ENCODE results near the gene AVPR1B. TPM values are rescaled to one million over a fixed set of nuclear protein-coding genes. Genes with fewer than 3 reads are reported as not detected.
A peak's percentile ranks its signal among the peaks of the same experiment; 100 is the strongest.

AVPR1B gene
- total RNA-seq, 1 experiment from 2014 or later = not detected

DNA sequence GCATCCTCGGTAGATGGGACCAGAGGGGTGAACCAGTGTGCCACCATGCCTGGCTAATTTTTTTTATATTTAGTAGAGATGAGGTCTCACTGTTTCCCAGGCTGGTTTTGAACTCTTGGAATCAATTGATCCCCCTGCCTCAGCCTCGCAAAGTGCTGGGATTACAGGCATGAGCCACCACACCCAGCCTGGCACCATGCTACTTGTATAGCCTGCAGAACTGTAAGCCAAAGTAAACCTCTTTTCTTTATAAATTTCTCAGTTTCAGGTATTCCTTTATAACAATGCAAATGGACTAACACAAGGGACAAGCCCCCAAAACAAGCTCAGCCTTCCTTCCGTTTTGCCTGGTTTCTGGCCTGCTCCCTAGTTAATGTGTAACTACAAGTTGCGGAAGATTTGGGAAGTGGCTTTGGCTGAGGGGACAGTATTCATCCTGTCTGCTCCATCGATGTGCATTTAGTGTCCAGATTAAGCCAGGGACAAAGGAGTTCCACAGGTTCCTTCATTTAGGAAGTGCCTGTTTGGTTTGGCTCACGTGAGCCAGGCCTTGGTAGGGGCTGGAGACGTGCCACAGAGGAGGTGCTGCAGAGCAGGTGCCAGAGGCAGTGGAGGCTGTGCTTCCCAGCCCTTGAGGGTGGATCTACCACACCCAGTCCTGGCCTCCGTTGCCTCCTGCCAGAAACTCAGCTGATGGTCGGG lies 4.4 kb downstream of the AVPR1B start:
- DNase-seq (ENCODE audit: low read depth) = no peak

DNA sequence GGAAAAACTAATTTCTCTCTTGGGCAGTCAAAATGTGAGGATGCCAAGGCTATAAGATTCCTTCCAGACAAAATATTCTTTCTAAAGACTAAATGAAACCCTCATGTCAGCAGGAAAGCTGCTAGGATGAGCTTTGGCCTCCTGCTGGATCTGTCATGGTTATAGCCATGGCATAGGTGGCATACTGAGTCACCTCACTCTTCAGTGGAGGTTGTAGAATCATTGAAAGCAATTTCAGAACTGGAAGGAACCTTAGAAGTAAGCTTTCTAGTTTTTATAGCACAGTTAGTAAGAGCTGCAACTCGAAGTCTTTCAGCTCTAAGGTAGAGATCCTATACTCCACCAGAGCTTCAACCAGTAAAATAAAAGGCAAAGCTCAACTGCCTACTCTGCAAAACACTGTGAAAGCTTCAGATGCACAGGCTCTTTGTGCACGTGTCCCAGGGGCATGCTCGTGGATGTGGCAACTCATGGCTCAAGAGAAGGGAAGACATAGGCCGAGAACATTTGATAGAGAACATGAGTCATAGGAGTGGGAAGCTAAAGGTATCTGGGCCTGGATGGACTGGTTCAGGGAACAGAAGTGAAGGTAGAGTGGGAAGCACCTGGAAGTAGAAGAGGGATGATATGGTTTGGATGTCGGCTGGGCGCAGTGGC lies 5.8 kb downstream of the AVPR1B start:
- no peak for DNase-seq (ENCODE audit: low read depth)

- DNase-seq (ENCODE audit: low read depth) = no peak
Observed at GRCh38 chr1:206110820-206111219, 6.4 kb downstream of the AVPR1B start.

DNA sequence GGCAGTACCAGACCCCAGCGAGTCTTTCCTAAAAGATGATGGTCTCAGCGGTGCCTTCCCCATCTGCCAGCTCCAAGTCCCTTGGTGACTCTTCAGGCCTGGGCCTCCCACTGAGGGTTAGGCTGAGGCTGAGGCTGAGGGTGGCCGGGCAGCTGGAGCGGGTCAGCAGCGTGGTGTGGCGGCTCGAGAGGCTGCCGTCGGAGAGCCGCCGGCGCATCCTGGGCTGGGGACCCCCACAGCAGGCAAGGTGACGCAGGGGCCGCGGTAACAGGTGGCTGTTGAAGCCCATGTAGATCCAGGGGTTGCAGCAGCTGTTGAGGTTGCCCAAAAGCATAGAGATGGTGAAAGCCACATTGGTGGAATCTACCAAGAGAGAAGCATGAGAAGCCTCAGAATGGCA lies 7.0 kb downstream of the AVPR1B start:
- no peak for DNase-seq (ENCODE audit: low read depth)

DNA sequence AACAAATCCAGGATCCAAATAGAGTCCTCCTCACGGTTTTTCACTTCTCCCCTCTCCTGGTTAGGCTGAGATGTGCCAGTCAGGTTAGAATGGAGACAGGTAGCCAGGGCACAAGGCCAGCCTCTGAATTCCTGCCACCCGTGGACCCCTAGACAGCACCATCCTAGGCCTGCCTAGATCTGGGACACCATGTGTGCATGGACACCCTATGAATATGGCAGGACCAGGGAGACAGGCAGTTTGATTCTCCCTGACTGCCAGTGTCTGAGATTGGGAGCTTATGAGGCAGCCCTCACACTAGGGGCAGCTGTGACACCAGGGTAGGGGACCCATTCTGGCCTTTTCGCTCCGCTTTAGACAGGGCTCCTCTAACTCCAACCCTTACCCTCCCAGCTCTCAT lies 7.5 kb downstream of the AVPR1B start:
- no peak for DNase-seq (ENCODE audit: low read depth)

- no peak for DNase-seq (ENCODE audit: low read depth)
Observed at GRCh38 chr1:206108635-206109034, 8.6 kb downstream of the AVPR1B start.

DNA sequence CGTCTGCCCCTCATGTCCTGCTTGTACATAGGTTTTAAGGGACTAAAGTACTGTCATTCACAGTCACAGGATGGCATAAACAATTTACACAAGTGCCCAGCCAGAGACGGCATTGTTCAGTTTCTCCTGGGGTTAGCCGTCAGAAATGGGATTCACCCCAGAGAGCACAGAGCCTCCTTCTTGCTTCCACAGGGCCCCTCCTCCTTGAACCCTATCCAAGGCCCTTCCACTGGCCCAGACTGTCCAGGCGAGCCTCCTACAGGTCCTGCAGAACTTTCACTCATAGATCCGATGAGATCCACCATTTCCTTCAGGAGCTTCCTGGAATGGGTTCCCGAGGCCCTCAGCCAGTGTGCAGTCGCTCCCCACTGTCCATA lies 10.0 kb downstream of the AVPR1B start:
- DNase-seq (ENCODE audit: low read depth) = no peak

DNA sequence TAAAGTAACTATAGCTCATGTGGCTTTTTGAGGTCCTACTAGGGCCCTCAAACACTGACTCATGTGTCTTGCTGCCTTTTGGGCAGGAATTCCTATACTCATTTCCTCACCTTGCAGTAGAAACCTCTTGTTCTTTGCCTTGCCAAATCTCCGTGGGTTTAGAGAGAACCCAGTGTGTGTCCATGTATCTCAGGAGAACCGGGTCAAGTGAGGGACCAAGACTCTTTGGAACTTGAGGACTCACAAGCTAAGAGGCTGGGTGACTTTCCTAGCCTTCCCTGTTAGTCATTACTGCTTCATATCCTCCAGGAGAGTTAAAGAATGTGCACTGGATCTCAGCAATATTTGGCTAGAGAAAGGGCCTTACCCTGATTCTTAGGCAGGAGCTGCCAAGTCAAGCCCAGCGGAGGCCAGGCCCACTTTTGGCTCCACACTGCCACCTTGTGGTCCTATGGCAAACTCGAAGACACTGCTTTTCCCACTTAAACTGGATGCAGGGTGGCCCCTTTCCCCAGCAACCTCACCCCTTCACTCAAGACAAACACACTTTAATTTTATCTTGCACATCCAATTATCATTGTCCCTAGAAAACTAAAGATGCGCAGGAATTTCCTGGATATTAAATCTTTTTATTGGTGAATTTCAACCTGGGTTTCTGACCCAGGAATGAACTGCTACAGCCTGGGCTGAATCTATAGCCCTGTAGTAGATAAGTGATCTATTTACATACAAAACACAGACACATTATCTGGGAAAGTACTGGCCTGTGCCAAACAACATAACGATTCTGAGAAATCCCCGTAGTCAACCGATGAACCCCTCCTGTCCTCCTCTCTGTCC lies 10.6 kb downstream of the AVPR1B start:
- DNase-seq (ENCODE audit: low read depth) = peak; percentile 61

DNA sequence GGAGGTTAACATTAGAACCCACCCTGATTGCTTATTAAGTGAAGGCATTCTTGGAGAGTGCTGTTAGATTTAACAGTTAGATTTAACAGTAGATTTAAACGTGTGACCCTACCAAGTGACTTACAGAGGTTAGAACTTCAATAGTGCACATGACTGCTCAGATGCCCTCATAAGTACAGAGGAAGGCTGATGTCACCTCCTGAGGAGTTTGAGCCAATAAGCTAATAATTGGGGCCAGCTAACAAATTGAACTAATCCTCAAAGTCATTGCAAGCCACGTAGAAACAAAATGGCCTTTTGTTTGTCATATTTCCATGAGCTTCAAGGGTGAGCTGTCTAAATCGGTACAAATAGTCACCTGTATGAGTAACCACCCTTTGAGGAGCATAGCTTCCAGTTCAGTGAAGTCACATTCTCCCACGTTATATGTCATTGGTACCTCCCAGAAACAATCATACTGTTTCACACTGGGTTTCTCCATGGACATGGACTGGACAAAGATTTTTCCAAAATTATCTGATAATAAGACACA lies 11.7 kb downstream of the AVPR1B start:
- DNase-seq (ENCODE audit: low read depth) = no peak

DNA sequence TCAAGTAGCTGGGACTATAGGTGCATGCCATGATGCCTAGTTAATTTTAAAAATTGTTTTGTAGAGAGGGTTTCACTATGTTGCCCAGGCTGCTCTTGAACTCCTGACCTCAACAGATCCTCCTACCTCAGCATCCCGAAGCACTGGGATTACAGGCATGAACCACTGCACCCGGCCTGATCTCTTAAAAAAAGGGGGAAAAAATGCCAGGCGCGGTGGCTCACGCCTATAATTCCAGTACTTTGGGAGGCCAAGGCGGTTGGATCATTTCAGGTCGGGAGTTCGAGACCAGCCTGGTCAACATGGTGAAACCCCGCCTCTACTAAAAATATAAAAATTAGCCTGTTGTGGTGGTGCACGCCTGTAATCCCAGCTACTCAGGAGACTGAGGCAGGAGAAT lies 13.2 kb downstream of the AVPR1B start:
- DNase-seq (ENCODE audit: low read depth) = no peak

GRCh38 chr1:206102292-206102936 lies 14.8 kb downstream of the AVPR1B start:
- no peak for DNase-seq (ENCODE audit: low read depth)

DNA sequence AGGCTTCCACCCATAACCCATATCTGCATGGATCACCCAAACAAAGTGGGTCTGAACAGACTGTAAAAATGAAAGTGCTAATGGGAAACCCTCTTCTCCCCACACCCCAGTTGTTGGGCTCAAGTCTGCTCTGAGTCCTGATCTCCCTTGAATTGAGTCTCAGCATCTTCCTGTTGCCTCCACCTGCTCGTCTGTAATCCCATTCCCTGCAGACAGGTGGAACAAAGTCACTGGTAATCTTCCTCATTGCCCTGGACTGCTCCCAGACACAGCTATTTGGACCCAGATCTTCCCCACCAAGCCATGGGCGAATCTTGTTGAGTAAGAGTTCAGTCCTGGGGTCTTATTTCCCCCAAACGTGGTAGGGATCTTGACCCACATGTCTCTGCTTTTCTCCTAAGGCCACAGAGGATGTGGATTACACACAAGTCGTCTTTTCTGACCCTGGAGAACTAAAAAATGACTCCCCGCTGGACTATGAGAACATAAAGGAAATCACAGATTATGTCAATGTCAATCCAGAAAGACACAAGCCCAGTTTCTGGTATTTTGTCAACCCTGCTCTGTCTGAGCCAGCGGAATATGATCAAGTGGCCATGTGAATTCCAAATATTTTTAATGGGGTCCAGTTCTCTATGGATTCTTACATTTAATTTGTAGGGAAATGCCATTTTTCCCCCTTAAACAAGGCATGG lies 15.7 kb downstream of the AVPR1B start:
- DNase-seq (ENCODE audit: low read depth) = no peak

- DNase-seq (ENCODE audit: low read depth) = no peak
Observed at GRCh38 chr1:206100226-206100815, 16.9 kb downstream of the AVPR1B start.

DNA sequence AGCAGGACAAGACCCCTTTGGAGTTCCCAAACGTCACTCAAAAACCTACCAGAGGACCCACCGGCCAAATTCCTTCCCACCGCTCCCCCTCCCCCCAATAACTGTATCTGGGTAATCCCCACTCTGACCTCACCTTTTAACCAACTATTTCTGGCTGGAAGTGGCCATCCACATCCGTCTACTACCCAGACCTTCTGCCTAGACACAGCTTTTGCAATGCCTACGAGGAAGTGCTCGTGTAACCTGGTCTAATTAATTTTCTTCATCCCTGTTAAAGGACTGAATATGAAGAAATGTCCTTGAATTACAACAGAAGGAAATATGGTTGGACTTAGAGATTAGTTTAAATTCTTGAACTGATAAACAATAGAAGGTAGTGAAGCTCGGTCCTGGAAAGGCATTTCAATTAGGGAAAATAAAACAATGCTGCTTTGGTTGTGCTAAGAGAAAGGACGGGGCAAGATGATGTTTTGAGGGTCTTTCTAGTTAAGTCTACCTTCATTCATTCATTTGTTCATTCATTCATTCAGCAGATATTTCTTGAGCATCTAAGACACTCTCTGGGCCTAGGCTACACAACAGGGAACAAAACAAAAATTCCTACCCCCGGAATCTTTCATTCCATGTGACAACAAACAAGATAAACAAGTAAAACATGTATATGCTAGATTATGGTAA lies 18.8 kb downstream of the AVPR1B start:
- DNase-seq (ENCODE audit: low read depth) = no peak

DNA sequence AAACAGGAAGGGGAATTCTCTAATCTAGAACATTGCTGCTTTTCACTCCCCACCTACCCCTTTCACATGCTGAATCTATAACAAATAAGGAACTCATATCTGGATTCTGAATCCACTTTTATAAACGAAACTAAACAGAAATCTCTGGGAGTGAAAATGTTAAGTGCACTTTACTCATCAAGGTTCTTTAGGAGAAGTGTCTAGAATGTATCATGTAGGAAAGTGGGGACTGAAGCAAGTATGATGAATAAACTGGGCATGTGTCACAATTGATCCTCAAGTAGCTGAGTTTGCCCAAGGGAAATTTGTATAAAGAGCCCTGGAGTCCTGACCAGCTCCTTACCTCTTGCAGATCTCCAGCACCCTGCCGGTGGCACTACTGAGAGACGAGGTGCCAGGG lies 19.8 kb downstream of the AVPR1B start:
- DNase-seq (ENCODE audit: low read depth) = no peak

DNA sequence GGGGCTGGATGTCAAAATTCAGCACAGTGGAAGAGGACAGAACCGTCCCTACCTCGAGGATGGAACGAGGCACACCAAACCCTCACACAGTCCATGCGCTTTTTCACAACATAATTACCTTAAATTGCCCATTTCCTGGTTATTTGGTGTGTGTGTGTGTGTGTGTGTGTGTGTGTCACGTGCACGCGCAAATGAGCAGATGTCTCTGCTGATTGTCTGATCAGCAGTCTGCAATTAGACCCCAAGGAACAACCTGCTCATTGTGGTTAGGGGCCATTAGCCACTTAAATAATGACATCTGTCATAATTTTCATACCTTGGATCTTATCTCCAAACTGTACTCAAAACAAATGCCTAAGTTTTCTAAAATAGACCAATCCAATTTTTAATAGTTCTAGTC lies 23.2 kb downstream of the AVPR1B start:
- DNase-seq (ENCODE audit: low read depth) = no peak

- no peak for DNase-seq (ENCODE audit: low read depth)
Observed at GRCh38 chr1:206089341-206089740, 27.8 kb downstream of the AVPR1B start.

- DNase-seq (ENCODE audit: low read depth) = peak; percentile 9
Observed at GRCh38 chr1:206087091-206087490, 30.1 kb downstream of the AVPR1B start.

GRCh38 chr1:206083750-206084149 lies 33.4 kb downstream of the AVPR1B start:
- DNase-seq (ENCODE audit: low read depth) = no peak

Measured in LHCN-M2 (cell line).